Memory B cell (primary cell): Measurements from ENCODE around the gene SDCCAG8.

Experiments
- ATAC-seq: fragments of 150-1000 bp; cut with Tn5 transposase; 2 replicates; pipeline ENCODE4 v1.10.0; 2021; ENCODE audit warnings: low read depth, mild to moderate bottlenecking, moderate library complexity
- DNase-seq, 2 donors: peaks; one replicate each; pipeline ENCODE4 v3.0.0; 2022; ENCODE audit warnings: low spot score in 2 of 2
- H3K27ac Mint-ChIP-seq: one replicate; pipeline ENCODE4 v1.8.0; 2022; ENCODE audit warnings: mild to moderate bottlenecking, moderate library complexity, mixed read lengths
- H3K27me3 Mint-ChIP-seq: one replicate; pipeline ENCODE4 v1.8.0; 2022; ENCODE audit warnings: mixed read lengths
- H3K36me3 Mint-ChIP-seq: one replicate; pipeline ENCODE4 v1.8.0; 2022; ENCODE audit warnings: mild to moderate bottlenecking, mixed read lengths
- H3K4me1 Mint-ChIP-seq: one replicate; pipeline ENCODE4 v1.8.0; 2022; ENCODE audit warnings: mixed read lengths
- H3K4me3 Mint-ChIP-seq: one replicate; pipeline ENCODE4 v1.8.0; 2022; ENCODE audit warnings: mild to moderate bottlenecking, moderate library complexity, mixed read lengths
- H3K9me3 Mint-ChIP-seq: one replicate; pipeline ENCODE4 v1.8.0; 2022; ENCODE audit warnings: mixed read lengths

Gene SDCCAG8

DNA sequence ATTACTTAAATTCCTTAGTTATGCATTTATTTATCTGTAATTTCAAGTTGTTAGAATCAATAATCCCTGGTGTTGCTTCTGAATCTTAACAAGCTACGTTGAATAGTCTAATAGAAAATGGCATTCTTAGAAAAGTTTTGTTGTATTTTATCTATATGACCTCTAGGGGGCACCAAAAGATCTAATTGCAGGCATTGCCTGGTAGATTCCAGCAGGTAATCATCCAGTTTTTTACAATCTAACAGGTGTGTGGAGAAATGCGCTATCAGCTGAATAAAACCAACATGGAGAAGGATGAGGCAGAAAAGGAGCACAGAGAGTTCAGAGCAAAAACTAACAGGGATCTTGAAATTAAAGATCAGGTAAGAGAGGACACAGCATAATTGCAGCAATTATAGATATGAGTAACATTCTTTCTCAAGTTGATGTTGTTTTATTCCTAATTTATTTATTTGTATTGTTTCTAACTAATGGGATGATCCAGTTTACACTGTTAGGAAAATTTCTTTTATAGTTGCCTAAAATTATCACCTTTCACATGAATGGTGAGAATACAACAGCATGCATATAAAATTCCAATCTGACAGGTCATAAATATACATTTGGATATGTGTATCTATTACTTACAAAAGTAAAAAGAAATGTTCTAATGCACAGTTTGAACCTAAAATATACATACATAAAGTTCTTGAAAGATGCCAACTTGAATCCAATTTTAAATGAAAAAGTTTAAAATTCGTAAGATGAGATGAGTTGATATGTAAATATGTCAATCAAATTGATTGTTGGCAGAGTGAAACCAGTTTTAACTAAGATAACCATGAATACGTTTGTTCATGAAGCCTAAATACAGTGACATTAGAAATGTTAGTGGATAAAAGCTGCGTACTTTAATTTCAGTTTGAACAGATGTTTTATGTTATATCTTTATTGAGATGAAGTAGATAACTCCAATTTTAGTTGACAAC is 88.4 kb downstream of the SDCCAG8 start:
- ATAC-seq (peak; percentile 44), DNase-seq (peak in 1 of 2 donors; percentile 53)
- peaks cover 12% of the 10 kb centered on the region for H3K36me3 Mint-ChIP-seq

DNA sequence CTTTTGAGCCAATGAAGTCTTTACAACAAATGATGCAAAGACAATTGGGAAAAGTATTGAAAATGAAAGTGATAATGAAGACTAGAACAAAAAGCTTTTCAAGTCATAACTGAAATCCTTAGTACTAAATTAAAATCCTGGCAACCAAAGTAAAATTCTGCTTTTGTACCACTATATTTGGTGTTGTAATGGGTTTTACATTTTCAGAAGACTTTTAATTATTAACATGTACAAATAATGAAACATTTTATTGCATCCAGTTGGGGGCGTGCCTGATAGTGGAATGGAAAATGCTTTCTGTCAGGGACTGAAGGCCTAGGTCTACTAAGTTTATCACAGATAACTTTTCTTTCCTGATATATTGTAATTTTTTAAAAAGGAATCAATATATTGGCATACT is 89.4 kb downstream of the SDCCAG8 start:
- Mint-ChIP-seq H3K27ac (no peak overlapping the region), H3K4me3 (no peak overlapping the region), H3K4me1 (peaks cover 3% of the 10 kb centered on the region), H3K27me3 (no peaks in the 10 kb centered on the region), H3K9me3 (no peaks in the 10 kb centered on the region), H3K36me3 (peaks cover 12% of the 10 kb centered on the region)
- ATAC-seq (no peak), DNase-seq (no peak)

More for the DNA sequence above, 88.4 kb downstream of the SDCCAG8 start:
- no peak overlapping the region for H3K27ac Mint-ChIP-seq
- no peaks in the 10 kb centered on the region for H3K27me3 Mint-ChIP-seq
- H3K4me1 Mint-ChIP-seq, result peaks cover 3% of the 10 kb centered on the region
- H3K9me3 Mint-ChIP-seq, result no peaks in the 10 kb centered on the region
- H3K4me3 Mint-ChIP-seq, result no peak overlapping the region

DNA sequence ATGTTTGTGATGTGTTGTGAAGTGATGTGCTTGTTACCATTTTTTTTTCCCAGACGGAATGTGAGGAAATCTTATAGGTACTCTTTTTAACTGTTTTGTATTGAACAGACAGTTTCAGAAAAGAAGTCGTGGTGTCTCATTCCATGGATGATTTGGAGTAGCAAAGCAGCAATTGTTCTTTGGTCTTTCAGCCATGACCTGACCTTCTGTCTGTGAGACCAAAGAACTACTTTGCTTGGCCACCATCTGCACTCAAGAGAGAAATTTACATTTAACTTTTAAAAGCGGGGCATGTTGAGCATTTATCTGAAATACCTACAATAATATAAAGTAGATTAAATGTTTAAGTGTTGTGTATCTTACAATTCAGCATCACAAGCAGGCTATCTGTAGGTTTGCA is 90.2 kb downstream of the SDCCAG8 start:
- Mint-ChIP-seq H3K4me3 (no peak overlapping the region), H3K4me1 (peaks cover 3% of the 10 kb centered on the region), H3K36me3 (peaks cover 12% of the 10 kb centered on the region), H3K27ac (no peak overlapping the region), H3K9me3 (no peaks in the 10 kb centered on the region), H3K27me3 (no peaks in the 10 kb centered on the region)
- no peak for ATAC-seq
- DNase-seq, result no peak

DNA sequence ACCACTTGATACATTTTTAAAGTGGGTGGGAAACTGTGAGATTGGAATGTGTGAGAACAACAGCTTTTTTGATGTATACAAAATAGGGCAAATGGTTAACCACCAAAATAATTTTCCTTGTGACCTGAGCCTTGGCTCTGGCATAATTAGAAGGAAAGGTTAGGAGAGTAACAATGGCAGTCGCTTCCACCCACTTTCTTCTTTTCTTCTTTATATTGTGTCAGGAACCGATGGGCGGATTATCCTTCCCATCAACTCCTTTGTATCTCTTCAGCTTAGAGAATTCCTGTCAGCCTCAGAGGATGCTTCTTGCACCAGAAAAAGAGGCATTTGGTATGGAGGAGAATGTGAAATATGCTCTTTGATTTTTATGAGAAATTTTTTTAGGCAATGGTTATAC is 90.6 kb downstream of the SDCCAG8 start:
- Mint-ChIP-seq H3K4me3 (no peak overlapping the region), H3K9me3 (no peaks in the 10 kb centered on the region), H3K27ac (no peak overlapping the region), H3K36me3 (peaks cover 16% of the 10 kb centered on the region), H3K4me1 (peaks cover 3% of the 10 kb centered on the region), H3K27me3 (no peaks in the 10 kb centered on the region)
- ATAC-seq (no peak), DNase-seq (no peak)

DNA sequence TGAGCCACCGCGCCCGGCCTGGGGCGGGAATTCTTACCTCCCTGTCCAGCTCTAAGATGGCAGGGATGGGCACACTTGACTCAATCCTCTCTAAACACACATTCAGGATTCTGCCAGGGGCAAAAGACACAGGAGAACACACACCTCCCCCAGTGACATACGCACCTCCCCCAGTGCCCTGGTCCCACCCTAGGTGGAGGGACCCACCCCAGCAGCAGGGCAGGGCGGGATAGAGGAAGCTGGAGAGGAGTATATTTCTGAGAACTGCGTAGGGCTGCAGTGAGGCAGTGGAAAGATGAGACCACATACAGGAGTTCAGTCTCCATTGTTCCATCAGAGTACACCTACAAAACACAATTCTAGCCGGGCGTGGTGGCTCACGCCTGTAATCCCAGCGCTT is 92.5 kb downstream of the SDCCAG8 start:
- ATAC-seq, result no peak
- Mint-ChIP-seq H3K36me3 (peaks cover 17% of the 10 kb centered on the region), H3K9me3 (no peaks in the 10 kb centered on the region), H3K4me3 (no peak overlapping the region), H3K27ac (no peak overlapping the region), H3K27me3 (no peaks in the 10 kb centered on the region), H3K4me1 (peaks cover 3% of the 10 kb centered on the region)
- no peak for DNase-seq

DNA sequence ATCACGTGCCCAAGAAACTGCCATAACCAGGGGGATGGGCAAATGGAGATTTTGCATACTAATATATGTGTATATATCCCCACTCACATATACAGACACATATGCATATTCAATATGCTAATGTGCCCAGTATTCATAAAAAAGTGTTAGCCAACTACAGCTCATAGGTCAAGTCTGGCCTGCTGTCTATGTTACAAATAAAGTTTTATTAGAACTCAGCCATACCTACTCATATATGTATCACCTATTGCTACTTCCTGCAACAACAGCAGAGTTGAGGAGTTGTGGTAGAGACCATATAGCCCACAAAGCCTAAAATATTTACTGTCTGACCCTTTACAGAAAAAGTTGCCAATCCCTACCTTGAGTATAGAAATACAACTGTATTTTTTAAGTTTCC is 93.3 kb downstream of the SDCCAG8 start:
- Mint-ChIP-seq H3K4me3 (no peak overlapping the region), H3K4me1 (no peaks in the 10 kb centered on the region), H3K9me3 (no peaks in the 10 kb centered on the region), H3K36me3 (peaks cover 17% of the 10 kb centered on the region), H3K27ac (no peak overlapping the region), H3K27me3 (no peaks in the 10 kb centered on the region)
- DNase-seq (no peak), ATAC-seq (no peak)

DNA sequence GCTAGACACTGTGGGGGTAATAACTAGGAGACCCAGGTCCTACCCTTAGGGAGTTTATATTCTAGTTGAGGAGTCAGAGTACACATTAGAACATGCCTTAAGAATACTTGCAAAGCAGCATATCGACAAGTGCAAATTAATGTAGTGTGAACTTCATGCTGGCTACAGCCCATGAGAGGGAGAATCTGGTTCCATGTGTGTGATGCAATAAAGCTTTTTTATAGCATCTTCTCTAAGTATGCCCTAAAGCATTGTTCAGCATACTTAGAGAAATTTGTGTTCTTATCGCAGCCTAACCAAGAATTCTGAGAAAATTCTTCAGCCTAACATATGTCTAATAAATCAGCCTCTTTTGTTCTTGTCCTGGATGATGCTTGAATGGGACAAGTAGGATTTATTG is 95.5 kb downstream of the SDCCAG8 start:
- Mint-ChIP-seq H3K4me3 (no peak overlapping the region), H3K36me3 (peaks cover 17% of the 10 kb centered on the region), H3K9me3 (no peaks in the 10 kb centered on the region), H3K27ac (no peak overlapping the region), H3K4me1 (peaks cover 4% of the 10 kb centered on the region), H3K27me3 (no peaks in the 10 kb centered on the region)
- DNase-seq (no peak), ATAC-seq (no peak)

DNA sequence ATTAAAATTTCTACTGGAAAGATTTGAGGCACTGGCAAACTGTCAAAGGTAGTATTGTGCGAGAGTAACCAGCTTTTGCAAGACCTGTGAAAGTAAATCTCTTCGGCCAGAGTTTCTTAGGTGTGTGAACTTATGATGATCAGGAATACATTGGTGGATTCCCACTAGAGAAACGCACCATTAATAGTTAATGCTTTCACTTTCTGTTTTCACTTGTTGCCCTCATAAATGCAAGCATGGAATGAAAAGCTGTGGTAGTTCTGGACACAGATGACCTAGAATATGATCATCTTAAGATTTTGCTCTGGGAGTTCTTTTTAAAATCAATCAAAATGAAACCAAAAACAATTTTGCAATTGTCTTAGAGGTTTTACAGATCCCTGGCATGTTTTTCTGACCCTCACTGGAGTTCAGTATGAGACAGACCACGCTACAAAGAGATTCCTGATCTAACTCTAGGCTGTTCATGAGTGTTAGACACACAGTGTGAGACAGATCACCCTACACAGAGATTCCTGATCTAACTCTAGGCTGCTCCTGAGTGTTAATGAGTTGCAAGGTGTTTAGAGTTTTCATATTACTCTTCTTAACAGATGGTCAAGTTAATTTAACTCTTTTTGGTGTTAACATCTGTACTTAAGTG is 98.8 kb downstream of the SDCCAG8 start:
- Mint-ChIP-seq H3K9me3 (no peaks in the 10 kb centered on the region), H3K4me3 (peak overlapping the region; percentile 24), H3K27ac (no peak overlapping the region), H3K4me1 (peaks cover 4% of the 10 kb centered on the region), H3K36me3 (peaks cover 16% of the 10 kb centered on the region), H3K27me3 (no peaks in the 10 kb centered on the region)
- ATAC-seq (no peak), DNase-seq (no peak)

DNA sequence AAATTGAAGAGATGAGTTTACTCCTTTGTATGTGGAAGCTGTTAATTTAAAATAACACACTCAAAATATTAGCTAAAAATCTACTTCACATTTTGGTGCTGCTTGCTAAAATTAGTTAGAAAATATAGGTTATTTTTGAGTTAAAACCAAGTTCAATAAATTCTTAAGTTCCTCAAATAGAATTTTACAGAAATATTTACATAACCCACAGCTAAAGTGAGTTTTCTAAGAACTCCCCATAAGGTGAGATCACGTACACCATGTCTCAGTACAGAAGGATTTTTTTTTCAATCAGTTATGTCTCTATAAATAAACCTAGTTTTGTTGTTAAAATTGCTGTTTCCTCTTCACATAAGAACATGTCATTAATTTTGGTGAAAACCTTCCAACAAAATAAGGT is 108.0 kb downstream of the SDCCAG8 start:
- Mint-ChIP-seq H3K4me1 (no peaks in the 10 kb centered on the region), H3K27ac (no peak overlapping the region), H3K36me3 (peaks cover 25% of the 10 kb centered on the region), H3K9me3 (no peaks in the 10 kb centered on the region), H3K4me3 (no peak overlapping the region), H3K27me3 (no peaks in the 10 kb centered on the region)
- DNase-seq (no peak), ATAC-seq (no peak)

DNA sequence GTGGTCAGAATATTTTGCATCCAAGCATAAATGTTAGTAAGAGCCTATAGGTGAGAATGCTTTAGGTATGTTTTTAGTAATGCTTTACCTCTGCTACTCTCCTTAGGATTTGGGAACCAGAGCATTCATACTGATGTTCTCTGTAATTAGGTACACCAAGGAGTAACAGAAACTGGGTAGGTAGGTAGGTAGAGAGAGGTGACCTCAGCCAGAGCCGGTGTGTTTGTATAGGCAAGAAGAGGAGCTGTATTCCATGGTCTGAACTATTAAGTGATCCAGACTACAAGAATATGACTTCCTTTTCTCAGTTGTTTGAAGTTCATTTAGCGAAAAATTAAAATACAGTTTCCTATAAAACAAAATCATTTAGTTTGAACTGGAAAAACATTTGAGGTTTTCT is 108.5 kb downstream of the SDCCAG8 start:
- Mint-ChIP-seq H3K36me3 (peaks cover 29% of the 10 kb centered on the region), H3K4me3 (no peak overlapping the region), H3K27me3 (no peaks in the 10 kb centered on the region), H3K27ac (no peak overlapping the region), H3K9me3 (no peaks in the 10 kb centered on the region), H3K4me1 (no peaks in the 10 kb centered on the region)
- DNase-seq (no peak), ATAC-seq (no peak)

DNA sequence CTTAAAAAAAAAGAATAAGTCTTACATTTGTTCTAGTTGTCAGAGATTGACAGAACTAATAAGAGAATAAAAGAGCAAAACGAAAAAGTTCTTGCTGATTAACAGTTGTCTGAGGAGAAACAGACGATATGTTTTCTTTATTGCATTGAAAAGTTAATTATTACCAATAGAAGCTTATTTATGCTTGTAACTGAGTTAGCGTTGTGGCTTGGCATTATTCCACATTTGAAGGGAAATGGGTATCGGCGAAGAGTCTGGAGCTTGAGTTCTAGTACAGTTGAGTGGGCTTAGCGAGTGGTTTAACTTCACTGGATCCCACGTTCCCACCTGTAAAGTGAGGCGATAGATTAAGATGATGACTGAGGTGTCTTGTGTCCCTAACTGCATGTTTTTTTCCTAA is 109.0 kb downstream of the SDCCAG8 start:
- Mint-ChIP-seq H3K4me1 (no peaks in the 10 kb centered on the region), H3K4me3 (no peak overlapping the region), H3K36me3 (peaks cover 31% of the 10 kb centered on the region), H3K27ac (no peak overlapping the region), H3K27me3 (no peaks in the 10 kb centered on the region), H3K9me3 (no peaks in the 10 kb centered on the region)
- ATAC-seq, result no peak
- no peak for DNase-seq

DNA sequence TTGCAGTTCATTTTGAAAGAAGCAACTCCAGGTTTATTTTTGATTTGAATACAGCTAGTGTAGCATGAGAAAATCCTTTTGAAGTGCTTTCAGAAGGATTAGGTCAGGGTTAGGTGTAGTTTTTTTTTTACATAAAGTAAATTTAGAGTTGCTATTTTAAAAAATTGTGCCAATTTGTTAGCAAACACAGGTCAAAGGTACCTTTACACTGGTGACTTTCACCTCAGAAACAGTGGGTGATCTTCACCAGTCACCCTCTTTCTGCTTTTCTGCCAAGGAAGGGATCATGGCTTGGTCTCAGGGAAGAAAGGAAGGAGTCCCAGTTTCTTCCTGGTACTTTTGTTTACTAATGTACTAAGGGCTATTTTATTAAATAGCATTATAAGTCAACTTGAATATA is 111.5 kb downstream of the SDCCAG8 start:
- Mint-ChIP-seq H3K36me3 (peaks cover 20% of the 10 kb centered on the region), H3K4me3 (no peak overlapping the region), H3K4me1 (no peaks in the 10 kb centered on the region), H3K27me3 (no peaks in the 10 kb centered on the region), H3K27ac (no peak overlapping the region), H3K9me3 (no peaks in the 10 kb centered on the region)
- ATAC-seq, result no peak
- no peak for DNase-seq

DNA sequence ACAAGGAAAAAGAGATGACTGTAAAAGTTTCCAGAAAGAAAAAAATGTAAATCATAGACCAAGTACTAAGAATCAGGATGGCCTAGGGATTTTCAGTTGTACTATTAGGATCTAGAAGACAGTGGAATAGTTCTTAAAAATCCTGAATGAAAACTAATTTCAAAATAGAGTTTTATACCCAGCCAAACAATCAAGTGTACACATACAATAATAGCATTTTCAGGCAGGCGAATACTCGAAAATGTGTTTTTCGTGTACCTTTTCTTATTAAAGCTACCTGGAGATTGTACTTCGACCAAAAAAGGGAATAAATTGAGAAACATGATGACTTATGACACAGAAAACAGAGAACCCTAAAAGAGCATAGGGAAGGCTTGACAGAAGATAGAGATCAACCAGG is 118.6 kb downstream of the SDCCAG8 start:
- peaks cover 24% of the 10 kb centered on the region for H3K36me3 Mint-ChIP-seq
- no peak overlapping the region for H3K27ac Mint-ChIP-seq
- H3K27me3 Mint-ChIP-seq, result no peaks in the 10 kb centered on the region
- peaks cover 2% of the 10 kb centered on the region for H3K9me3 Mint-ChIP-seq
- no peaks in the 10 kb centered on the region for H3K4me1 Mint-ChIP-seq
- no peak overlapping the region for H3K4me3 Mint-ChIP-seq
- ATAC-seq, result no peak
- DNase-seq, result no peak

DNA sequence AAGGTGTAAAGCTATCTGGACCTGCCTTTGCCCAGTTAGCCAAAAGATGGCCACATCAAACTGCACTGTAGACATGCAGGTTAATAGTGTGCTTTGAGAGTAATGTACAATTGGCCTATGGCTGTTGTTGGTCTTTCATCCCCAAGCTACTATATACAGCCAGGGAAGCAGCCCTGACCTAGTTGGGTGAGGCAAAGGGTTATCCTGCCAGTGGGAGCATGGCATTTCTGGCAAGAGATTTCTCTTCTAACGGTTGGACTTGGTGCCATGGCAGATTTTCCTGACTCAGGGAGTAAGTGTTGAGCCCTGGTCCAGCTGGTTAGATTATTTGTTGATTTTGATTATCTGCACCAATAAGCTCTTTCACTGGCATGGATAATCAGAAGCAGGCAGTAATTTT is 119.8 kb downstream of the SDCCAG8 start:
- Mint-ChIP-seq H3K9me3 (peaks cover 2% of the 10 kb centered on the region), H3K36me3 (peaks cover 21% of the 10 kb centered on the region)

More for the DNA sequence above, 119.8 kb downstream of the SDCCAG8 start:
- Mint-ChIP-seq H3K4me3 (no peak overlapping the region), H3K27ac (no peak overlapping the region), H3K27me3 (no peaks in the 10 kb centered on the region), H3K4me1 (no peaks in the 10 kb centered on the region)
- DNase-seq (no peak), ATAC-seq (no peak)
